Immature natural killer cell (primary cell): ENCODE results near the gene AGPAT3. TPM values are rescaled to one million over a fixed set of nuclear protein-coding genes. Genes with fewer than 3 reads are reported as not detected.
A peak's percentile ranks its signal among the peaks of the same experiment; 100 is the strongest.
"Not testable (repeated sequence)": the region's sequence is repeated elsewhere in the genome, so short reads cannot be mapped to it uniquely, and the experiment has no call there.

Experiments
- DNase-seq, 3 donors: peaks; one replicate each; pipeline ENCODE4 v3.0.0; 2022; ENCODE audit warnings: mixed read lengths in 1 of 3
- H3K27ac Mint-ChIP-seq, 6 donors: one replicate each; pipeline ENCODE4 v1.8.0; 2020; ENCODE audit warnings: mixed read lengths in 6 of 6, mild to moderate bottlenecking in 5 of 6, inconsistent platforms in 4 of 6, moderate library complexity in 3 of 6
- H3K27me3 Mint-ChIP-seq, 3 donors: one replicate each; pipeline ENCODE4 v1.8.0; 2020 to 2021; ENCODE audit warnings: low read depth in 3 of 3, mild to moderate bottlenecking in 3 of 3, mixed read lengths in 3 of 3, moderate library complexity in 3 of 3, inconsistent platforms in 1 of 3
- H3K36me3 Mint-ChIP-seq, 3 donors: one replicate each; pipeline ENCODE4 v1.8.0; 2020; ENCODE audit warnings: mixed read lengths in 3 of 3, inconsistent platforms in 2 of 3, mild to moderate bottlenecking in 2 of 3
- H3K4me1 Mint-ChIP-seq, 2 donors: one replicate each; pipeline ENCODE4 v1.8.0; 2020; ENCODE audit warnings: inconsistent platforms in 2 of 2, mild to moderate bottlenecking in 2 of 2, mixed read lengths in 2 of 2, moderate library complexity in 1 of 2
- H3K4me3 Mint-ChIP-seq, 5 donors: one replicate each; pipeline ENCODE4 v1.8.0; 2020; ENCODE audit warnings: mild to moderate bottlenecking in 5 of 5, mixed read lengths in 5 of 5, inconsistent platforms in 3 of 5, moderate library complexity in 3 of 5
- H3K9me3 Mint-ChIP-seq, 6 donors: one replicate each; pipeline ENCODE4 v1.8.0; 2020; ENCODE audit warnings: mild to moderate bottlenecking in 6 of 6, mixed read lengths in 6 of 6, inconsistent platforms in 4 of 6, moderate library complexity in 3 of 6
- polyA plus RNA-seq, 3 donors: library from polyadenylated mRNA; unstranded; fragments of 300-500 nt; fragmentation: Illumina TruSeq; gene quantifications; one replicate each; pipeline ENCODE4 v1.2.3, GENCODE V29; 2021

AGPAT3 gene
- polyA plus RNA-seq, 3 donors from 2014 or later, result 5.6 to 11.8 (median 9.5) TPM

GRCh38 chr21:43886565-43886964, 21.5 kb downstream of the AGPAT3 start:
- peaks cover 0 to 2% (median 0%) of the 10 kb centered on the region in 3 donors for H3K27me3 Mint-ChIP-seq
- H3K4me3 Mint-ChIP-seq, result no peak overlapping the region
- H3K4me1 Mint-ChIP-seq, result peaks cover 13 to 18% of the 10 kb centered on the region in 2 donors
- peaks cover 0 to 1% (median 0%) of the 10 kb centered on the region in 6 donors for H3K9me3 Mint-ChIP-seq
- H3K36me3 Mint-ChIP-seq, result peaks cover 0 to 3% (median 0%) of the 10 kb centered on the region in 3 donors
- no peak overlapping the region for H3K27ac Mint-ChIP-seq
- DNase-seq, result no peak

GRCh38 chr21:43889069-43889468, 24.0 kb downstream of the AGPAT3 start:
- no peak for DNase-seq
- H3K36me3 Mint-ChIP-seq, result peaks cover 0 to 3% (median 0%) of the 10 kb centered on the region in 3 donors
- H3K27me3 Mint-ChIP-seq, result peaks cover 0 to 2% (median 1%) of the 10 kb centered on the region in 3 donors
- H3K4me3 Mint-ChIP-seq, result no peak overlapping the region
- peaks cover 27 to 31% of the 10 kb centered on the region in 2 donors for H3K4me1 Mint-ChIP-seq
- no peak overlapping the region for H3K27ac Mint-ChIP-seq
- no peaks in the 10 kb centered on the region for H3K9me3 Mint-ChIP-seq

GRCh38 chr21:43890042-43890441, 25.0 kb downstream of the AGPAT3 start:
- DNase-seq, result no peak
- Mint-ChIP-seq H3K4me3 (no peak overlapping the region), H3K9me3 (no peaks in the 10 kb centered on the region)

GRCh38 chr21:43892334-43892733, 27.3 kb downstream of the AGPAT3 start:
- Mint-ChIP-seq H3K9me3 (no peaks in the 10 kb centered on the region), H3K27ac (peak overlapping the region in 1 of 6 donors; percentile 34), H3K4me3 (no peak overlapping the region), H3K4me1 (peaks cover 22 to 29% of the 10 kb centered on the region in 2 donors), H3K36me3 (no peaks in the 10 kb centered on the region), H3K27me3 (peaks cover 0 to 1% (median 0%) of the 10 kb centered on the region in 3 donors)
- DNase-seq, result no peak

More at GRCh38 chr21:43890042-43890441, 25.0 kb downstream of the AGPAT3 start:
- Mint-ChIP-seq H3K4me1 (peaks cover 26 to 30% of the 10 kb centered on the region in 2 donors), H3K27me3 (peaks cover 0 to 2% (median 1%) of the 10 kb centered on the region in 3 donors), H3K27ac (no peak overlapping the region), H3K36me3 (peaks cover 0 to 3% (median 0%) of the 10 kb centered on the region in 3 donors)

- peaks cover 22 to 29% of the 10 kb centered on the region in 2 donors for H3K4me1 Mint-ChIP-seq
- peak overlapping the region in 4 of 5 donors; percentile 63 to 85 (median 74) for H3K4me3 Mint-ChIP-seq
- no peak for DNase-seq
- peaks cover 0 to 1% (median 1%) of the 10 kb centered on the region in 3 donors for H3K36me3 Mint-ChIP-seq
- H3K27ac Mint-ChIP-seq, result peak overlapping the region in 5 of 6 donors; percentile 20 to 86 (median 45)
- peaks cover 0 to 4% (median 0%) of the 10 kb centered on the region in 3 donors for H3K27me3 Mint-ChIP-seq
- H3K9me3 Mint-ChIP-seq, result no peaks in the 10 kb centered on the region
These were observed 28.0 kb downstream of the AGPAT3 start for GRCh38 chr21:43892984-43893535.

GRCh38 chr21:43893536-43894205, 28.6 kb downstream of the AGPAT3 start:
- Mint-ChIP-seq H3K27ac (peak overlapping the region; percentile 20 to 86 (median 52)), H3K27me3 (peaks cover 0 to 4% (median 0%) of the 10 kb centered on the region in 3 donors), H3K4me3 (peak overlapping the region; percentile 63 to 85 (median 72)), H3K9me3 (no peaks in the 10 kb centered on the region), H3K36me3 (peaks cover 0 to 4% (median 4%) of the 10 kb centered on the region in 3 donors), H3K4me1 (peaks cover 22 to 29% of the 10 kb centered on the region in 2 donors)
- no peak for DNase-seq

- H3K4me1 Mint-ChIP-seq, result peaks cover 22 to 29% of the 10 kb centered on the region in 2 donors
- peaks cover 0 to 8% (median 7%) of the 10 kb centered on the region in 3 donors for H3K36me3 Mint-ChIP-seq
- peak overlapping the region; percentile 10 to 86 (median 42) for H3K27ac Mint-ChIP-seq
- H3K27me3 Mint-ChIP-seq, result peaks cover 0 to 4% (median 0%) of the 10 kb centered on the region in 3 donors
- no peak for DNase-seq
- H3K4me3 Mint-ChIP-seq, result peak overlapping the region; percentile 63 to 85 (median 72)
- H3K9me3 Mint-ChIP-seq, result no peaks in the 10 kb centered on the region
These were observed 29.2 kb downstream of the AGPAT3 start for GRCh38 chr21:43894206-43894577.

GRCh38 chr21:43895196-43895595, 30.2 kb downstream of the AGPAT3 start:
- no peak overlapping the region for H3K4me3 Mint-ChIP-seq
- no peak for DNase-seq
- peaks cover 0 to 14% (median 7%) of the 10 kb centered on the region in 3 donors for H3K36me3 Mint-ChIP-seq
- no peaks in the 10 kb centered on the region for H3K9me3 Mint-ChIP-seq
- peaks cover 0 to 4% (median 0%) of the 10 kb centered on the region in 3 donors for H3K27me3 Mint-ChIP-seq
- no peak overlapping the region for H3K27ac Mint-ChIP-seq
- peaks cover 22 to 29% of the 10 kb centered on the region in 2 donors for H3K4me1 Mint-ChIP-seq

- peaks cover 0 to 18% (median 7%) of the 10 kb centered on the region in 3 donors for H3K36me3 Mint-ChIP-seq
- H3K9me3 Mint-ChIP-seq, H3K4me3 Mint-ChIP-seq, H3K27me3 Mint-ChIP-seq, H3K27ac Mint-ChIP-seq, DNase-seq: not testable (repeated sequence)
- peaks cover 22 to 33% of the 10 kb centered on the region in 2 donors for H3K4me1 Mint-ChIP-seq
These were observed 31.8 kb downstream of the AGPAT3 start for GRCh38 chr21:43896696-43897299.

- Mint-ChIP-seq H3K27ac (no peak overlapping the region), H3K9me3 (no peaks in the 10 kb centered on the region), H3K4me3 (no peak overlapping the region), H3K4me1 (peaks cover 8 to 11% of the 10 kb centered on the region in 2 donors), H3K27me3 (peaks cover under 1 to 3% (median 2%) of the 10 kb centered on the region in 3 donors), H3K36me3 (peaks cover 0 to 18% (median 11%) of the 10 kb centered on the region in 3 donors)
- DNase-seq, result no peak
These were observed 34.5 kb downstream of the AGPAT3 start for GRCh38 chr21:43899307-43900077.

- Mint-ChIP-seq H3K4me3 (no peak overlapping the region), H3K9me3 (no peaks in the 10 kb centered on the region), H3K36me3 (peaks cover 0 to 18% (median 11%) of the 10 kb centered on the region in 3 donors), H3K27me3 (peaks cover 2 to 3% (median 2%) of the 10 kb centered on the region in 3 donors), H3K27ac (no peak overlapping the region), H3K4me1 (peaks cover 5 to 6% of the 10 kb centered on the region in 2 donors)
- DNase-seq, result no peak
These were observed 35.0 kb downstream of the AGPAT3 start for GRCh38 chr21:43900078-43900385.

- H3K9me3 Mint-ChIP-seq, result no peaks in the 10 kb centered on the region
- H3K27me3 Mint-ChIP-seq, result peaks cover 2 to 3% (median 3%) of the 10 kb centered on the region in 3 donors
- H3K4me3 Mint-ChIP-seq, result no peak overlapping the region
- DNase-seq, result no peak
- H3K36me3 Mint-ChIP-seq, result peaks cover 1 to 20% (median 12%) of the 10 kb centered on the region in 3 donors
- no peak overlapping the region for H3K27ac Mint-ChIP-seq
- H3K4me1 Mint-ChIP-seq, result peaks cover 5 to 6% of the 10 kb centered on the region in 2 donors
These were observed 35.7 kb downstream of the AGPAT3 start for GRCh38 chr21:43900690-43901089.

GRCh38 chr21:43902441-43902840, 37.4 kb downstream of the AGPAT3 start:
- H3K36me3 Mint-ChIP-seq, result peaks cover 8 to 25% (median 20%) of the 10 kb centered on the region in 3 donors
- H3K4me3 Mint-ChIP-seq, result no peak overlapping the region
- no peak overlapping the region for H3K27ac Mint-ChIP-seq
- no peak for DNase-seq
- no peaks in the 10 kb centered on the region for H3K9me3 Mint-ChIP-seq
- peaks cover 2 to 3% (median 3%) of the 10 kb centered on the region in 3 donors for H3K27me3 Mint-ChIP-seq
- H3K4me1 Mint-ChIP-seq, result peaks cover 5 to 6% of the 10 kb centered on the region in 2 donors
